HL-60 (cell line): Measurements from ENCODE around the gene MRAS.

Experiments used
- CTCF ChIP-seq: IDR thresholded peaks from one replicate; pipeline ENCODE4 v1.5.1; 2011; ENCODE audit warnings: low read length, control low read depth, inconsistent platforms; ENCODE audit not compliant: insufficient read depth
- POLR2AphosphoS5 ChIP-seq: IDR thresholded peaks from 2 replicates; pipeline ENCODE4 v1.6.1; 2012; ENCODE audit warnings: low read depth
- REST ChIP-seq: IDR thresholded peaks from 2 replicates; pipeline ENCODE4 v1.6.1; 2012; ENCODE audit warnings: low read depth; ENCODE audit not compliant: insufficient replicate concordance

GRCh38 chr3:138325990-138326389 is 22.4 kb upstream of the MRAS start:
- TF ChIP-seq CTCF, result no peak
- no peak for TF ChIP-seq POLR2AphosphoS5
- no peak for TF ChIP-seq REST
